ENCODE data around the gene PLXNA1.

Gene PLXNA1

GRCh38 chr3:126952261-126952982, 30.5 kb upstream of the PLXNA1 start:
- no peak for DNase-seq (ENCODE audit: low read depth)
- H3K4me3 ChIP-seq (ENCODE audit: low read depth, low read length) = no peak overlapping the region
- TF ChIP-seq CTCF (IDR thresholded peaks at IDR 0.05; ENCODE audit: low read depth, low read length, missing control alignments) = no peak

- DNase-seq (ENCODE audit: low read depth) = no peak
- H3K4me3 ChIP-seq (ENCODE audit: low read depth, low read length) = no peak overlapping the region
- no peak for TF ChIP-seq CTCF (IDR thresholded peaks at IDR 0.05; ENCODE audit: low read depth, low read length, missing control alignments)
Measured at GRCh38 chr3:126952983-126953660, 29.8 kb upstream of the PLXNA1 start.

GRCh38 chr3:126954141-126954842, 28.6 kb upstream of the PLXNA1 start:
- no peak for DNase-seq (ENCODE audit: low read depth)
- H3K4me3 ChIP-seq (ENCODE audit: low read depth, low read length) = no peak overlapping the region
- TF ChIP-seq CTCF (IDR thresholded peaks at IDR 0.05; ENCODE audit: low read depth, low read length, missing control alignments) = no peak

- DNase-seq (ENCODE audit: low read depth) = no peak
- no peak for TF ChIP-seq CTCF (IDR thresholded peaks at IDR 0.05; ENCODE audit: low read depth, low read length, missing control alignments)
Measured at GRCh38 chr3:126955004-126955790, 27.7 kb upstream of the PLXNA1 start.

GRCh38 chr3:126956361-126956760, 26.6 kb upstream of the PLXNA1 start:
- no peak overlapping the region for H3K4me3 ChIP-seq (ENCODE audit: low read depth, low read length)
- TF ChIP-seq CTCF (IDR thresholded peaks at IDR 0.05; ENCODE audit: low read depth, low read length, missing control alignments) = no peak
- DNase-seq (ENCODE audit: low read depth) = no peak

More at GRCh38 chr3:126955004-126955790, 27.7 kb upstream of the PLXNA1 start:
- H3K4me3 ChIP-seq (ENCODE audit: low read depth, low read length) = no peak overlapping the region

- no peak for TF ChIP-seq CTCF (IDR thresholded peaks at IDR 0.05; ENCODE audit: low read depth, low read length, missing control alignments)
- no peak overlapping the region for H3K4me3 ChIP-seq (ENCODE audit: low read depth, low read length)
- no peak for DNase-seq (ENCODE audit: low read depth)
Measured at GRCh38 chr3:126956866-126957650, 25.9 kb upstream of the PLXNA1 start.

All from GM12864 (cell line).